ENCODE results near the gene AGBL4.
A peak's percentile ranks its signal among the peaks of the same experiment; 100 is the strongest.

AGBL4 gene

DNA sequence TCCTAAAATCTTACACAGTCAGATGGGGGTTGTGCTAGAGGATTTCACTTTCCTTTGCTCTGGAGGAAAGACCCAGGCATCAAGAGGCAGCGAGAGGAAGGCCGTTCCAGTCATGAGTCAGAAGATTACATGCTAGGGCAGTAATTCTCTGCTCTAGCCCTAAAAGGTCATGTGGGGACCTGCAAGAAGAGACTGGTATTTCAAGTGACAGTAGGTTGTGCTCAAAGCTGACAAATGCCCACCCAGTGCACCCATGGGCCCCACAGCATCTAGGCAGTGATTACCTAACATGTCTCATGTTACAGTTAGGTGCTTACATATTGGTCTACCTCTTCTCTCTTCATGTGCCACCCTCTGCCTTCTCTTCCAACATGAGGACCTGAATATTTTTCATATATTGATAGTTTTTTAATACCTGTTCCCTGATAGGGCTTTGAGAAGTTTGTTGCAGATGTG, 1147.4 kb downstream of the AGBL4 start:
- no peak for DNase-seq

DNA sequence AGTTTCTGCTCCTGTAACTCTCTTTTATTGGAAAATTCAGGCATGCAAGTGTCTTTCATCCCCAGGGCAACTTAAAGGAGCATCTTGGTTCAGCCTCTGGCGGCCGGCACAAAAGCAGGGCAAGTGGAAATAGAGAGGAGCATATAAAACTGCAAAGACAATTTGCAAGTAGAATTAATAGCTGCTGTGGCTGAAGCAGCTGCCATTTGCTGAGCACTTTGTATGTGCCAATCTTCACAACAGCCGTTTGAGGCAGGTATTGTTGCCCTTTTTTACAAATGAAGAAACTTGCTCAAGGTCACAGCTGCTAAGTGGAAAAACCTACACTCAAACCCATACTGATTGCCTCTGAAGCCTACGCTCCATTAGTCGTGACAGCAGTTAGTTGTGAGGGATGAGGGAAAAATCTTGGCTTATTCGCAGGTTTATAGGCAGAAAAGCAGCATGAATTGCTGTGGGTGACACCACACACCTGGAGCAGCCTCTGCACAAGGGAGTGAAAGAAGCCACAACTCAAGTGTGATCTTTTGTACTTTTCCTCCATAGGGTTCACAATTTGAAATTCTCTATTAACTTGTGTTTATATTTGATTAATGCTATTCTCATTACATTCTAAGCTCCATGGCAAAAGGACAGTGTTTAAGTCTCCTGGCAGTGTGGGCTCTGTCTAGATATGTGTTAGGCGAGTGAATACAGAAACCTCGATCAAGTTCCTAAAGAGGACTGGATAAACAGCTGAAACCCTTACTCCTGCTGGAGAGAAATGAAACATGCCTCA, 1148.0 kb downstream of the AGBL4 start:
- peak; percentile 11 for DNase-seq

DNA sequence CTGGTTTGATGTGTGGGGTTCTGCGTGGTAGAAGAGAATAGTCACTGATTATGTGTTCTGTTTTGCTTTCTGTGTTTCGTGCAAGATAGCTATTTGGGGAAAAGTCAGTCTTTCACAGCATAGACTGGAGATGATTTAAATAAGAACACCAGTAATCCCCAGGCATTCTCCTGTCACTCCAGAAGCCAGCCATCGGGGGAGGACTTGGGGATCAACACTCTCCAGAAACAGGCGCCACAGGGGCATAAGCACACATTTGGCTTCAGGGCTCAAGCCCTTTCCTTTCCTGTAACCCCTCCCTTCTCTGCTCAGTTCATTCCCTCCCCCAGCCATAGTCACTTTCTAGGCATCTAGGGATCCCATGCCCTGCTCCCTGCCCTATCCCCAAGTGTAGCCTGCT, 1149.8 kb downstream of the AGBL4 start:
- no peak for DNase-seq

DNA sequence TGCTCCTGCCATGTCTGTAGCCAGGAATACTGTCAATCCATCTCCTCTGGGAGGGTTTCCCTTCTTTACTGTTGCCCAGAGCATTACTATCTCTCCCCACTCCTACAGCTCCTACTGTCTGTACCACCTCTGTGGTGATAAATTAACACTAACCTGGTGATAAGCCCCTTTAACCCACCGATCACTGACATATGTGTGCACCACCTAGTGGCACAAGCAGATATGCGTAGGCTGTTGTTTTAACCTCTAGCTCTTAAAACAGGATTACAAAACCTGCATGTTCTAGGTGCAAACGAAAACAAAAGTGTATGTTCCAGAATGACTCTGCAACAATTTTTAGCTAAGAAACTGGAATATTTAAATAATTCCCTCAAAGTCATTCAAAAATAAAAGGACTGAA, 1153.2 kb downstream of the AGBL4 start:
- DNase-seq = peak; percentile 38

DNA sequence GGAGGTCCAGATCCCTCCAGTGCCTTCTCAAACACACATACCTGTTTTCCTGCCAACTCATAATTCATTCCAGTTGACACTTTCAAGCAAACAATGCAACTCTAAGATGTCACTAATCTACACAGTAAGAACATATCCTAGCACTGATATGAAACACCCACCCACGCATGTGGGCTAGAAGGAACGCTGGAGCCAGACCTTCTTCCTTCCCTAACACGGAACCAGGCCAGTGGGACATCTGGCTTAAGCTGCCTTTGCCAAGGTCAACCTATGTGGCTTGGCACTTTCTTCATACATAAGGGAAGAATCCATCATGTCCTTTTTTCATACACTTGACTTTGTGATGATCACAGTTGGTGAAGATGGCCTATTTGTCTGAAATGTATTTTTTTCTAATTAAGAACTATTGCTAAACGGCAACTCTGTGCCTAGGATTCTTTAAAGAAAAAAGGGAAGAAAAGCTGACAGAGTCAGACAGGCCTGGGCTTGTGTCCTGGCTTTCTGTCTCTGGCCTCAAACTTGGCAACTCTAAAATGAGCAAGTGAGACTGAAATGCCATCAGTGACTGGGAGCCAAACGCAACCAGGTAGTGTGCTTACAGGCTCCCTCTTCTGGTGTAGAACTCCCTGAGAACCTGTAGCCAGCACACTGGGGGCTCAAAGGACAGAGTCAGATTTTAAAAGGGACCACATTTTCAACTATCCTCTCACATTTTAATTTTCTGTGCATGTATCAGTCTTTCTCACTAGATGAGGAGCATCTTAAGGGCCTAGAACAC, 1154.4 kb downstream of the AGBL4 start:
- DNase-seq = no peak

DNA sequence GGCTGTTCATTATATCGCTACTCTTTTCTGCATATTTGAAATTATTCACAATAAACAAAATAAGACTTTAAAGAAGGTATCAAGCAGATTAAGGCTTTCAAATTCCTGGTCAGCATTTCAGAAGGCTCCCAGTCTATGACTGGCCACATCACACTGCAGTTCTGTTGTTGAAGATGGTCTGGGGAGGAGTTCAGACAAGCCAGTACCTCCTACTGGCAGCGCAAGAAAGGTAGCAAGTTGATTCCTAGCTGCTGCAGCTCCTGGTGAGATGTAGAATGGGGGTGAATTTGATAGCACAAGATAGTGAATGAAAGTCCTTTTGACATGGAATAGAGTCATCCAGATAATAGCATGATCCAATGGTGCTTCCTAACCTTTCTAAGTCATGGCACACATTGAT, 1158.8 kb downstream of the AGBL4 start:
- DNase-seq = no peak

DNA sequence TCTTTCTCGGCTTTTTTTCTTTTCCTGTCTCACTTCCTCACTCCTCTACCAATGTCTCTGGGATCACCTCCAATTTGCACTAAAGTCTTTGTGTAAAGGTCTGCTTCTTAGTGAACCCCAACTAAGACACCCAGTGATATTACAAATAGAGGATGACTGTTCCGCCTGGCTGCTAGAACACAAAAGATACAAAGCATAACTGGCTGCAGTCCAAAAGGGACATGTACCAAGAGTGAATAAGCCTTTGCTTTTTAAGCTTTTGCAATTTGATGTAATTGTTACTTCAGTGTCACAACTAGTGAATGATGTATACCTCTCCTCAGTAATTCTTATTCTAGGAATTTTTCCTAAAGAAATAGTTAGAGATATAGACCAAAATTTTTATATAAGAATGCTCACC, 1164.3 kb downstream of the AGBL4 start:
- no peak for DNase-seq

DNA sequence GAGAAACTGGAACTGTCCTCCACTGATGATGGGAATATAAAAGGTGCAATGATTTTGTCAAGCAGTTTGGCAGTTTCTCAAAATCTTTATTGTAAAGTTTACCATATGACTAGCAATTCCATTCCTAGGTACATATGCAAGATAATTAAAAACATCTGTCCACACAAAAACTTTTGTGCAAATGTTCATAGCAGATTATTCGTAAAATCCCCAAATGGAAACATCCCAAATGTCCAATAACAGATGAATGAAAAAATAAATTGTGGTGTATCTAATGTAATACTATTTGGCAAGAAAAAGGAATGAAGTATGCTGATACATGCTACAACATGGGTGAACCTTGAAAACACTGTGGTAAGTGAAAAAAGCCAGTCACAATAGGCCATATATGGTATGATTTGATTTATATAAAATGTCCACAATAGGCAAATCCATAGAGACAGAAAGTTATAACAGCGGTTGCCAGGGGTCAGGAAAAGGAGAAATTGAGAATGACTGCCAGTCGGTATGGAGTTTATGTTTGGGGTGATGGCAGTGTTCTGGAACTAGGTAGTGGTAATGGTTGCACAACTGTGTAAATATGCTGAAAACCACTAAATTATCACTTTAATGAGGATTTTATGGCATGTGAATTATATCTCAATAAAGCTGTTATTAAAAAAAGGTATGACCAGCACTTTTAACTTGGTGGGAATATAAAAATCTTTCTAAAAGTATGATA, 1165.4 kb downstream of the AGBL4 start:
- DNase-seq = no peak

DNA sequence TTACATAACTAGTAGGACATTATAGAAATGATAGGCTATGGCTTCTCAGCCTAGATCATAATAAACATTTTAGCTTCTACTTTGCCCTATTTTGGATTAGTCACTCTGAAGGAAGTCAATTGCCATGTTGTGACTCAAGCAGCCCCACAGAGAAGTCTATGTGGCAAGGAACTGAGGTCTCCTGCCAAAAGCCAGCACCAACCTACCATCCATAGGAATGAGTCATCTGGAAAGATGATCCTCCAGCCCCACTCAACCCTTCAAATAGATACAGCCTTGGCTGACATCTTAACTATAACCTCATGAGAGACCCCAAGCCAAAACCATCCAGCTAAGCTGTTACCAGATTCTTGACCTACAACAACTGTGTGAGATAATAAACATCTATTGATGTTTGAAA, 1170.7 kb downstream of the AGBL4 start:
- DNase-seq = no peak

DNA sequence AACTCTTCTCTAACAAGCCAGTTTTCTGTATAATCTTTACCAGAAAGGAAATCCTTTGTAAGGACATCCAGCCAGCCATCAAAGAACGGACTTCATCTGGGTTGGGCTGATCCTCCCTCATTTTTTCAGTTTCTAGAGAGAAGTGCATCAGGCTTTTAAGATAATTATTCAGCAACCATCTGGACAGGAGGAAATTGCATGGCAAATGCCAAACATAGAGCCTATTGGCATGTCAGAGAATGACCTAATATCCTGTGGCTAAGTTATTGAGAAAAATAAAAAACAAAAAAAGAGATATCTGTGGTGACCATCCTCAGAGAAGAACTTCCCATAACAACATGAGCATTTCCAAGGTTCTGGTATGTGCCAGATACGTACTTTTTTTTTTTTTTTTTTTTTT, 1172.1 kb downstream of the AGBL4 start:
- no peak for DNase-seq

DNA sequence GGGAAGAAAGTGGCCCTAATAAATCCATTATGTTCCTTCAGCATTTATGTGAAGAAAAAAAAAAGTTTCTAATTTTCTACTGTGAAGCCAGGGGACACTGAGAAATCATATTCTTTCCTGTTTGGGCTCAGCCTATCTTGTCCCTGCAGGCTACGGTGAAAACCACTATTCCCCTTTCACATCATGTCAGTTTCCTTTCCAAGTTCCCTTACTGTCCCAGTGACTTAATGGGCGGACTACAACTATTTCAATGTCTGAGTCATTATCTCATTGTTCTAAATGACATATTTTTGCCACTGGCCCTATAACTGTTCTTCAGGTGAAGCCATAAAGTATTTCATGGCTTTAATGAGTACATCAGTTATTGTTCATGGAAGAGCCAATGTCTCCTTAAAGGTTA, 1175.7 kb downstream of the AGBL4 start:
- DNase-seq = no peak

DNA sequence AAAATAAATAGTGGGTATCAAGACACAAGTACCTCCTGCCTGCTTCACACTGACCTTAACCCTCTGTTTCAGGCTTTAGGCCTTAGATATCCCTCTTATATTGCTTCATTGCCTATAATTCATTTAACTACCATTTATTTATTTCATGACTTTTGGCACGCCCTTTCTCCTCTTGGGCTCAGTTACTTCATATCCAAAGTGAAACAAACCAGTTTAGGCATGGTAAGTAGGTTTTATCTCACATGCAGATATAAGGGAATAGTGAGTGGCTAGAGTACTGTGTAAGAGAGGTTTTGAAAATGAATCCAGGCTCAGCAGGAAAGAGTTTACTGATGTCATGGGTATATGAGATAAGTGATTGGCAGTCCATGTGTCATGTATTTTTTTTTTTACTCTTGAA, 1177.3 kb downstream of the AGBL4 start:
- no peak for DNase-seq

DNA sequence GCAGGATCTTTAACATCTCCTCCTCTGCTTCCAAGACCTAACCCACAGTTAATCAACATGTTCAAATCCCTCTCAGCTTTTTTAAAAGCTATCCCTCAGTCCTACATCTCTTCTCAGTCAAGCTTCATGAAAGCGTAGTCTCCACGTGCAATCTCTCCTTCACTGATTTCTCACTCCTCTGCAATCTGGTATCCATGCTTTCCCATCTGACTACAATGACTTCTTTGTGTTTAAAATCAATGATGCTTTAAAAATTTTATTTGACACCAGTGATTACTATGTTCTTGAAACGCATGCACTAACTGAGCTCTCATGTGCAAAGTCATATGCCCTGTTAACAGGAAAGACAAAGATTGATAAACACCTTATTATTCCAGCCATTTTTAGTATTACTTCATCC, 1179.6 kb downstream of the AGBL4 start:
- no peak for DNase-seq

DNA sequence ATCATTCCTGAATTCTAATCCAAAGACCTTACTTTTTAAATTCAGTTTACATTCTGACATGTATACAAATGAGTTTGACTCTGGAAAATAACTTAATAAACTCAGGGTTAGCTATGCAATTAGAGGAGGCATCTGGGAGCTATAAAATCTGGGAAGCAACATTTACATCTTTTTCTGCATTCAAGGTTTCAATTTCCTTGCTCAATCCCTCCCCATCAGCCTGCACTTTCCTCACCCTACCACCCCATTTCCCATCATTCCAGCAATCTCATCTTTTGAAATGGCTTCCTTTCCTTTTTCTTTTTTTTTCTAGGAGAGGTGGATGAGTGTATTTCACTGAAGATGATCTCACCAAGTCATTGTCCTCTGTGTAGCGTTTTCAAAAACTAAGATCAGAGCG, 1181.8 kb downstream of the AGBL4 start:
- DNase-seq = no peak

DNA sequence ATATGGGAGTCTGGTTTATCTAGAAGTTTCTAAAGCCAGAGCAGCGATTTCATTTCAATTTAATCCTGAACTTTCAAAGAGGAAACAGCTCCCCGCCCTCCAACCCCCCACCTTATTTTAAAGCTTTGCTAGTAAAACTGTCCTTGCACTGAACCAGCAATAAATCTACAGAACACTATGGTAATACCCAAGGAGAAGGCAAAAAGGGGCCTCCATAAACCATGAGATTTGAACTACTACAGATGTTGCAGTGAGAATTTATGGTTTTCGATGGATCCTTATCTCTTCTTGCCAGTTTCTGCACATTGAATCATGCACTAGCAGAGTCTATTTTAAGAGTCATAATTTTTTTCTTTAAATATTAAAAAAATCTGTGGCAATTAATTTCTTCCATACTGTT, 1182.3 kb downstream of the AGBL4 start:
- DNase-seq = no peak

DNA sequence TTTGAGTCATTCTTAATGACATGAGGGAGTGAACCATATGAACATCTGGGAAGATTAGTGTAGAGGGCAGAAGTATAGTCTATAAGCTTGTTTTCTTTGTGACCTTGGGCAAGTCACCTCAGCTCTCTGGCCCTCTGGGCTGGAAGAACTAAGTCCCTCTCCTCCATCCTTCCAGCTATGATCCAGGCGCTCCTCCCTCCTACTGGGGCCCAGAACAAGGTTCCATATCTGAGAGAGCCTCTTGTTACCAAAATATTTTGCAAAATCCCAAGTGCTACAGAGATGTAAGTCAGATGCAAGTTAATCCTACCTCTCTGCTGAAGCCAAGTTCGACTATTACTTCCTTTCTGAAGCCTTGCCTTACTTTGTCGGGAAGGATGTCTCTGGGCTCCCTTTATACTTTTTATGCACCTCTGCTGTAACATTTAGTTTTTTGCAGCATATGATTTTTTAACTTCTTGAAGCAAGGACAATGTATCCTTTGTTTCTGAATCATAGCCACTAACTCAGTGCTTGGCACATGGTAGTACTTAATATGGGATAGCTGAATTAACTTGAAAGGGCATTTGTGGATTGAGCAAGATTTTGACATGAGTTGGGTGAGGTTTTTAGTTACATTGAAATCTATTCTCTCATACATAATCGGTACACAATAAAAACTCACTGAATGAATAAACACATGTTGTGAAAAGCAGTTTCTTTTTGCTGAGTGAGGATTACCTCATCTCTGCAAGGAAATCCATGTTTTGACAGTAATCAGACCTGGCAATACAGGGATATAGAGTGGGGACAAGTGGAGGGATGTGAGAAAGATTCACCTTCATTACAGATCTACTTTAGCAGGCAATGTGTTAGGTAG, 1192.4 kb downstream of the AGBL4 start:
- DNase-seq = no peak

DNA sequence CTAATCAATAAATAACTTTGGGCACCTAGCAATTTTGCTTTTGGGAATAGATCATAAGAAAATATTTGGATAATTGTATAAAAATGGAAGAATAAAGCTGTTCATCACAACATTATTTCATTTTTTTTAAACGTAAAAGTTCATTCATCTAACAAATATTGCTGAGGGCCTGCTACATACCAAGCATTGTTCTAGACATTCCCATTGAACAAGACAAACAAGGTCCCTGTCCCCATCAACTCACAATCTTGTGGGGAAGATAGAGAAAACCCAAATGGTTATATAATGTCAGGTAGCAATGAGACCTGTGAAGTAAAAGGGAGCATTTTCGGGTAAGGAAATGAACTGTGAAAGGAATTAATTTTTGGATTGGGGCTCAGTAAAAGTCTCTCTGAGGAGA, 1193.0 kb downstream of the AGBL4 start:
- no peak for DNase-seq

DNA sequence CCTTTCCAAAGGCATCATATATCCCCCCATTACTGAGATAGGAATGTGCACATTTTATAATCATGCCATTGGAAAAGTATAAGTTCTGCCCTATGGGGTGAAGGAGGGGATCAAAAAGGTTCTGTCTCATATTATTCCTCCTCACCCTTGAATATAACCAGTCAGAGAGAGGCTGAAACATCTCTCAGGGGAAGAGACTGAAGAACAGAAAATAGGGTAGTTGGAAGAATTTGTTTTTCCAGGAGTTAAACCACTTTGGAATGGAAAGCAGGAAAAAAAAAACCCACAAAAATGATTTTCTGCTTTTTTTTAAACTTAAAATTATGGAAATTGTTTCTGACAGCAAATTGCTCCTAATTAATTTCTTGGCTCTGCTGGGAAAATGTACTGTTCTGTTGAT, 1194.3 kb downstream of the AGBL4 start:
- no peak for DNase-seq

DNA sequence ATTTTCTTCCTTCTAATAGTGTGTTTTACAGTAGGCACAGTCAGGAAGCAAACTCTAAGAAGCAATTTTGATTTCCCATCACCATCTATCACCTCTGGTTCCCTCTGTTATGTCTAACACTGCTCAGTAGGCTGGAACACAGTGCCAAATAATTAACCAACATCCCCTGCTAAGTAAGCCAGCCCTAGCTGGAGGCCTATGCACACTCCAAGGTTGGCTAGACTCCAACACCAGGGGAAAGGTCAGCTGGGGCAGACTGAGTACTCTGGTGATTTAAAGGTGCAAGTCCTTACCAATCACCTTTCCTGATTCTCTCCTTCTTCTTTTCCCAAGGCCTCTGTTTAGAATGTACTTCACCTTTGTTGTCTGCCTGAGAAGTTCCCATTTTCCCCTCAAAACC, 1200.6 kb downstream of the AGBL4 start:
- no peak for DNase-seq

DNA sequence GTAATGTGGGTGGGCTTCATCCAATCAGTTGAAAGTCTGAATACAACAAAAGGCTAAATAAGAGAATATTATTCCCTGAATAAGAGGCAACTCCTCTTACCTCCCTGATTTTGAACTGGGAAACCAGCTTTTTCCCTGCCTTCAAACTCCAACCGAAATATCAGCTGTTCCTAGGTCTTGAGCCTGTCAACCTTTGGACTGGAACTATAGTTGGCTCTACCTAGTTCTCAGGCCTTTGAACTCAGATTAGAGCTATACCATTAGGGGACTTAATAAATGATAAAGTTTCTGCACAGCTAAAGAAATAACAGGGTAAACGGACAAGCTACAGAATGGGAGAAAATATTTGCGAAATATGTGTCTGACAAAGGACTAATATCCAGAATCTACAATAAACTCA, 1203.3 kb downstream of the AGBL4 start:
- DNase-seq = no peak

DNA sequence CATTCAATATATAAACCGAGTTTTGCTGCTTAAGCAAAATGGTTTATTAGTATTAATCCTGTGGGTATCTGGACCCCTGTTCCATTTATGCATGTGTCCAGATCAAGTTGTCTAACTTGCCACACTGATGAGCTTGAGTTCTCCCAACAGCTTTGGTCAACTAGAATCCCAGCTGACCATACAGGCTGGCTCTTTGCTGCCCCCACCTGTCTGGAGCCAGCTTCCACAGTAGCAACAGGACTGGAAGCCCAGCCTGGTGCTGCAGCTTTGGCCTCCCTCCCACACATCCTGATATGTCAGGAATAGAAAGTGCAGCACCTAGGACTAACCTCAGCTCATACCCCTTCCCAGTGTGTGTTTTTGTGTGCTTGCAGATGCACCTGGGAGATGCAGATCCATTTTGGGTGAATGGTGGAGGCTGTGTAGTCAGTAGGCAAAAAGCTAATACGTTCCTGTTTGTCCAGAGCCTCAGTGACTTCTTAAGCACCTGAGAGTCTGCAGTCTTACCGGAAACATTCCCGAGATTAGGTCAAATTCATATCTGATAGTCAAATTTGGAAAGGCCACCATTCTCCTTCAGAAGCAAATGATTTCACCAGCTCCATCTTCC, 1206.1 kb downstream of the AGBL4 start:
- DNase-seq = peak; percentile 33

DNA sequence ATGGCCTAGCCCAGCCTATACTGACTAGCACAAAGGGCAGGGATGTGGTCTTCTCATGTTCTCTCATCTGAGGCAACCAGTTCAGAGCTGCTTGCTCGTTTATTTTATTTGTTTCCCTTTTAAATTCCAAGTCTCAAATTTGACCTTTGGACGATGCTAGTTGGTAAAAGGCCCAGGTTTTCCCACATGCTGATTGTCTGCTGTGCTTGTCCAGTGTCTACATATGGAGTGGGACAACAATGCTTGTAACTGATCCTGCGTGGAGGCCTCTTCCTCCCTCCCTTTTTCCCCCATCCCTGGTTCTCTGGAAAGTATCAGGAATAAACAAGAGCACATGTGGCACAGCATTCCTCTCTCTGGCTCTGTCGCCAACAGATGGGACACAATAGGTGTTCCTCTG, 1213.0 kb downstream of the AGBL4 start:
- peak; percentile 33 for DNase-seq

Data from NCI-H1694 treated with DMSO at 0.1 percent for 48 hours (cell line).